Stimulated activated naive CD8-positive, alpha-beta T cell treated with anti-CD3 and anti-CD28 coated beads, Interleukin-15, amount 100 ng/mL, for 72 hours (primary cell): ENCODE measurements around the gene GNB1.

Source experiments
- ATAC-seq: fragments of 150-1000 bp; cut with Tn5 transposase; 2 replicates; pipeline ENCODE4 v1.10.0; 2021; ENCODE audit warnings: mild to moderate bottlenecking, moderate library complexity
- DNase-seq, 2 donors: peaks; one replicate each; pipeline ENCODE4 v3.0.0; 2021 to 2022
- H3K27ac Mint-ChIP-seq, 2 donors: one replicate each; pipeline ENCODE4 v1.8.0; 2022; ENCODE audit warnings: mild to moderate bottlenecking in 2 of 2, mixed read lengths in 2 of 2, moderate library complexity in 2 of 2
- H3K27me3 Mint-ChIP-seq: one replicate; pipeline ENCODE4 v1.8.0; 2022; ENCODE audit warnings: mixed read lengths
- H3K4me1 Mint-ChIP-seq: one replicate; pipeline ENCODE4 v1.8.0; 2022; ENCODE audit warnings: mild to moderate bottlenecking, mixed read lengths
- H3K4me3 Mint-ChIP-seq, 2 donors: one replicate each; pipeline ENCODE4 v1.8.0; 2022; ENCODE audit warnings: mild to moderate bottlenecking in 2 of 2, mixed read lengths in 2 of 2, moderate library complexity in 1 of 2
- H3K9me3 Mint-ChIP-seq, 2 donors: one replicate each; pipeline ENCODE4 v1.8.0; 2022; ENCODE audit warnings: mixed read lengths in 2 of 2

The GNB1 gene

DNA sequence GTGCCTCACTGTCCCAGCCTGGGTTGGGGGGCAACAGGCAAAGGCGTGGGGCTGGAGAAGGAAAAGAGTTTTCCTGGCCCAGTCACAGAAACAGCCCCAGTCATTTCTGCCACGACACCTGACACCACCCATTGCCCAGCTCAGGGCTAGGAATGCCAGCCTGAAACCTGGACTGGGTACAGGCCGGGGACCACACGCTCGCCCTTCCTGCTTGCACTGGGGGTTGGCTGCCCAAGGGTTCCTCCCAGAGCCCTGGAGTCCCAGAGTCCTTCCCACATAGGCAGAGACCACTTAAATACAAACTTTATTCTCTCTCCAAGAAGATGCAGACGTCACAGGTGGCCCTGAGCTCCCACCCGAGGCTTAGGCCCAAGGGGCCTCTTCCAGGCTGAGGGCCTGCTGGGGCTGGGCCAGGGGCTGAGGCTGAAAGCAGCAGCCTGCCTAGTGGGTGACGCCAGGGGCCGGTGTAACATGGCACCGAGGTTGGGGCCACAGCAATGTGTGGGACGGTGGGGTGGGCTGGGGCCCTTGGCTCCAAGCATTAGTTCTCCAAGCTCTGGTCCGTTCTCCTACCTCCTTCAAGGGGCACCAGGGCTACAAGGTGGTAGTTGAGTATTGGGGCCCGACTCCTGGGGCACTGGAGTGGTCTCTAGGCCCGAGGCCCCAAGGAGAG is 26.6 kb upstream of the GNB1 start:
- peak overlapping the region in 1 of 2 donors; percentile 66 for H3K4me3 Mint-ChIP-seq
- DNase-seq (no peak), ATAC-seq (no peak)
- peaks cover 18% of the 10 kb centered on the region for H3K4me1 Mint-ChIP-seq
- H3K27ac Mint-ChIP-seq = no peak overlapping the region
- no peaks in the 10 kb centered on the region for H3K9me3 Mint-ChIP-seq
- no peaks in the 10 kb centered on the region for H3K27me3 Mint-ChIP-seq

DNA sequence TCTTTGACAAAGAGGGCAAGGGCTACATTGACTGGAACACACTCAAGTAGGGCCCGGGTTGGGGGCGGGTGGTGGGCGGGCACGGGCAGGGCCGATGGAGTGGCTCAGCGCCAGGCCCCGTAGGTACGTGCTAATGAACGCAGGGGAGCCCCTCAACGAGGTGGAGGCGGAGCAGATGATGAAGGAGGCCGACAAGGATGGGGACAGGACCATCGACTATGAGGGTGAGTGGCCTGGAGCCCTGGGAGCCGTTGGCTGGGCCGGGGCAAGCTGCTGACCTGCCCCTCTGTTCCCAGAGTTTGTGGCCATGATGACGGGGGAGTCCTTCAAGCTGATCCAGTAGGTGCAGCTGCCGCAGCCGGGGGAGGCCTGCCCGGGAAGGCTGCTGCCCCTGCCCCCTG is 26.0 kb upstream of the GNB1 start:
- no peaks in the 10 kb centered on the region for H3K9me3 Mint-ChIP-seq
- peaks cover 18% of the 10 kb centered on the region for H3K4me1 Mint-ChIP-seq
- no peaks in the 10 kb centered on the region for H3K27me3 Mint-ChIP-seq
- no peak overlapping the region for H3K4me3 Mint-ChIP-seq
- no peak for DNase-seq
- ATAC-seq = no peak
- H3K27ac Mint-ChIP-seq = no peak overlapping the region

DNA sequence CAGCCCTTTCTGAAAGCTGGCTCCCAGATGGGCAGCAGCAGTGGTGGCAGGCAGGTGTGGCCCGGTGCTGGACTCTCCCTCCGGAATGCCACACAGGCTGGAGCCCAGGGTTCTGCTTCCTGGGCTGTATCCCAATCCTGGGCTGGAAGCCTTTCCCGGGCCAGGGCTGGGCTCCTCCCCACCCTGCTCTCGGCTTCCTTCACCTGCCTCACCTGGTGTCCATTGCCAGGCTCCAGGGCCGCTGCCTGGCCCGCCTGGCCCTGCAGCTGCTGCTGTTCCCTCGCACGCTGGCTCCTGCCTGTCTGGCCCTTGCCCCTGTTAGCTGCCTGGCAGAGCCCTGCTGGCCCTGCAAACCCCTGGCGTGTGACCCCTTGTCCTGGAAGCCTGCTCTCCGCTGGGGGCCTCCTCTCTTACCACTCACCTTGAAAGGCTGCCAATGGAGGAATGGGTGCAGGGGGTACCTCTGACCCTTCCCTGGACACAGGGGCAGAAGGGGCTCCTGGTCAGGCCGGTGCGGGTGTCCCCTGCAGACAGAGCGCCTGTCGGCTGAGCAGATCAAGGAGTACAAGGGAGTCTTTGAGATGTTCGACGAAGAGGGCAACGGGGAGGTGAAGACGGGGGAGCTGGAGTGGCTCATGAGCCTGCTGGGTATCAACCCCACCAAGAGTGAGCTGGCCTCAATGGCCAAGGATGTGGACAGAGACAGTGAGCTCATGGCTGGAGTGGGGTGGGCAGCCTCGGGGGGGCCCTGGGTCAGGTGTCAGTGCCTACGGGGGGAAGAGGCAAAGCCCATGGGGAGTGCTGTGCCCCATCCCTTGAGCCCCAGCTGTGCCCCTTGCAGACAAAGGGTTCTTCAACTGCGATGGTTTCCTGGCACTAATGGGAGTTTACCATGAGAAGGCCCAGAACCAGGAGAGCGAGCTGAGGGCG is 25.3 kb upstream of the GNB1 start:
- no peaks in the 10 kb centered on the region for H3K9me3 Mint-ChIP-seq
- H3K27ac Mint-ChIP-seq = peak overlapping the region in 1 of 2 donors; percentile 83
- no peak overlapping the region for H3K4me3 Mint-ChIP-seq
- no peaks in the 10 kb centered on the region for H3K27me3 Mint-ChIP-seq
- peaks cover 18% of the 10 kb centered on the region for H3K4me1 Mint-ChIP-seq
- DNase-seq (no peak), ATAC-seq (no peak)

GRCh38 chr1:1914971-1915692 is 24.2 kb upstream of the GNB1 start, which contains the start of gene CALML6:
CALML6 (plus strand) TSS chr1:1915260; CDS start chr1:1915281, 21 bp downstream.
- H3K9me3 Mint-ChIP-seq = no peaks in the 10 kb centered on the region
- H3K27ac Mint-ChIP-seq = no peak within 1 kb of the TSS
- H3K4me1 Mint-ChIP-seq = peaks cover 23% of the 10 kb centered on the region
- ATAC-seq = no peak
- no peak within 1 kb of the TSS for H3K4me3 Mint-ChIP-seq
- DNase-seq = no peak
- no peaks in the 10 kb centered on the region for H3K27me3 Mint-ChIP-seq

DNA sequence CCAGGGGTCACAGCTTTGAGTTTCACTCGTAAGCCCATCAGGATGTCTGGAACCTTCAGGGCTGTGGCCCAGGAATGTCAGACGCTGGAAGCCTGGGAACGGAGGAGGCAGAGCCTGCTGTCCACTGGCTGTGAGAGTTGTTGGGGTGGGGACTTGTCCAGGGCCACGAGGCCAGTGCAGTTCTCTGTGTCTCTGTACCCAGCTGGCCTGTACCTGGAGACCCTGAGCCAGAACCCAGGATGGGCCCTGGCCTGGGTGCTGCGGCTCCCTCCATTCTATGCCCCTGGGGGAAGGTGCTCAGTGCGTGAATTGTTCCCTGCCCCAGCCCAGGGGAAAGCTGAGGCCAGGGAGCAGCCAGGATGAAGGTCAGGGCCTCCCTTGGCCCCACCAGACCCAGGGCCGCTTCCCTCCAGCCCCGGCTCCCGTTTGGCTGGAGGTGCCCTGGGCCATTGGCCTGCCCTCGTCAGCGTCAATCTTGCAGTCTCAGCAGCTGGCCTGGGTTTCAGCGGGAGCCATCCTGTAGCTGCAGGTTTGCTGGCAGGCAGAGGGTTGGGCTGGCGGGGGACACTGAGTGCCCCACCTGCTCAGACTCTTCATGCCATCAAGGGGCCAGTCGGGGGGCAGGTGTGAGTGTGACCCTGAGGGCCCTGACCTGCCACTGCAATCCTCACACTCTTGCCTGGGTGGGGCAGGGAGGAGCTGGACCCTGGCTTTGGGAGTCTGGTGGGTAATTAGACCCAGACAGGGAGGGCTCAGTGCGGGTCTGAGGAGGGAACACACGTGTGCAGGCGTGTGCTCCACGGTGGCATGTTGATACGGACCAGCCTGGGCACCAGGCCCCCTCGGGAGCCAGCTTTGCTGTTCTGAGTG is 23.4 kb upstream of the GNB1 start:
- no peak overlapping the region for H3K4me3 Mint-ChIP-seq
- ATAC-seq = no peak
- H3K27me3 Mint-ChIP-seq = no peaks in the 10 kb centered on the region
- no peak overlapping the region for H3K27ac Mint-ChIP-seq
- no peaks in the 10 kb centered on the region for H3K9me3 Mint-ChIP-seq
- peaks cover 26% of the 10 kb centered on the region for H3K4me1 Mint-ChIP-seq
- no peak for DNase-seq

DNA sequence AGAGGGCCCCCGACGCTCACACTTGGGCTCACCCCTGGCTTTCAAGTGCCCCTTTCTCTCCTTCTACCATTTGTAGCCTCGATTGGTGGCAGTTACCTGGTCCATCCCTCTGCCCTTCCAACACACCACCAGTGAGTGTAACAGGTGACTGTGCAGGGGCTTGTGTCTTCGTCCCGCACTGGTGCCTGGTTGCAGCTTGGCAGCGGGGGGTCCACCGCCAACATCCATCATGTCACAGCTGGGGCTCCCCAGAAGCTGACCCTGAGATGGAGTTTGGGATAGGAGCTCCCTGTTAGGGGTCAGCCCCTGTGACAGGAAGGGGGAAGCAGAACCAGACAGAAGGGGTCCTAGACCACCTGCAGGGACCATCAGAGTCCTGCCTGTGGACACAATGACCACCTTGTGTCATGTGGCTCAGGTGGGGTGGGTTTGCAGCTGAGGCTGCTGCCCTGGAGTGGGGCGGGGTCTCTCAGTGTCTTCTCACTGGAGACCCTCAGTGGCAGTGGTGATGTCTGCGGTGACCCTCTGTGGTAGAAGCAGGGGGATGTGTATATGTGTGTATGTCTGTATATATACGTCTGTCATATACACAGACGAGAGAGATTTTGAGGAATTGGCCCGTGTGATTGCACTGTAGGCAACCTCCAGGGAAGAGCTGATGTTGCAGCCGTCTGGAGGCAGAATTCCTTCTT is 20.6 kb upstream of the GNB1 start:
- H3K27me3 Mint-ChIP-seq = no peaks in the 10 kb centered on the region
- no peak overlapping the region for H3K27ac Mint-ChIP-seq
- H3K4me3 Mint-ChIP-seq = no peak overlapping the region

GRCh38 chr1:1910651-1911331 is 19.9 kb upstream of the GNB1 start:
- Mint-ChIP-seq H3K27ac (no peak overlapping the region), H3K9me3 (no peaks in the 10 kb centered on the region), H3K27me3 (no peaks in the 10 kb centered on the region), H3K4me1 (peaks cover 36% of the 10 kb centered on the region), H3K4me3 (peak overlapping the region in 1 of 2 donors; percentile 91)
- DNase-seq = no peak
- no peak for ATAC-seq

More for the DNA sequence above, 20.6 kb upstream of the GNB1 start:
- Mint-ChIP-seq H3K9me3 (no peaks in the 10 kb centered on the region), H3K4me1 (peaks cover 30% of the 10 kb centered on the region)
- ATAC-seq (no peak), DNase-seq (no peak)

GRCh38 chr1:1910033-1910465 is 19.2 kb upstream of the GNB1 start:
- peak overlapping the region; percentile 81 to 88 for H3K27ac Mint-ChIP-seq
- ATAC-seq (no peak), DNase-seq (no peak)
- H3K4me3 Mint-ChIP-seq = peak overlapping the region; percentile 91 to 92
- peaks cover 36% of the 10 kb centered on the region for H3K4me1 Mint-ChIP-seq
- no peaks in the 10 kb centered on the region for H3K27me3 Mint-ChIP-seq
- no peaks in the 10 kb centered on the region for H3K9me3 Mint-ChIP-seq

GRCh38 chr1:1908506-1908791 is 17.6 kb upstream of the GNB1 start:
- Mint-ChIP-seq H3K4me3 (peak overlapping the region; percentile 71 to 79), H3K9me3 (no peaks in the 10 kb centered on the region), H3K27ac (peak overlapping the region in 1 of 2 donors; percentile 86), H3K4me1 (peaks cover 36% of the 10 kb centered on the region), H3K27me3 (no peaks in the 10 kb centered on the region)
- peak; percentile 43 for ATAC-seq
- DNase-seq = no peak

GRCh38 chr1:1907098-1907736 is 16.3 kb upstream of the GNB1 start:
- ATAC-seq (no peak), DNase-seq (no peak)
- Mint-ChIP-seq H3K4me3 (peak overlapping the region in 1 of 2 donors; percentile 79), H3K27me3 (no peaks in the 10 kb centered on the region), H3K27ac (peak overlapping the region in 1 of 2 donors; percentile 63), H3K4me1 (peaks cover 36% of the 10 kb centered on the region), H3K9me3 (no peaks in the 10 kb centered on the region)

DNA sequence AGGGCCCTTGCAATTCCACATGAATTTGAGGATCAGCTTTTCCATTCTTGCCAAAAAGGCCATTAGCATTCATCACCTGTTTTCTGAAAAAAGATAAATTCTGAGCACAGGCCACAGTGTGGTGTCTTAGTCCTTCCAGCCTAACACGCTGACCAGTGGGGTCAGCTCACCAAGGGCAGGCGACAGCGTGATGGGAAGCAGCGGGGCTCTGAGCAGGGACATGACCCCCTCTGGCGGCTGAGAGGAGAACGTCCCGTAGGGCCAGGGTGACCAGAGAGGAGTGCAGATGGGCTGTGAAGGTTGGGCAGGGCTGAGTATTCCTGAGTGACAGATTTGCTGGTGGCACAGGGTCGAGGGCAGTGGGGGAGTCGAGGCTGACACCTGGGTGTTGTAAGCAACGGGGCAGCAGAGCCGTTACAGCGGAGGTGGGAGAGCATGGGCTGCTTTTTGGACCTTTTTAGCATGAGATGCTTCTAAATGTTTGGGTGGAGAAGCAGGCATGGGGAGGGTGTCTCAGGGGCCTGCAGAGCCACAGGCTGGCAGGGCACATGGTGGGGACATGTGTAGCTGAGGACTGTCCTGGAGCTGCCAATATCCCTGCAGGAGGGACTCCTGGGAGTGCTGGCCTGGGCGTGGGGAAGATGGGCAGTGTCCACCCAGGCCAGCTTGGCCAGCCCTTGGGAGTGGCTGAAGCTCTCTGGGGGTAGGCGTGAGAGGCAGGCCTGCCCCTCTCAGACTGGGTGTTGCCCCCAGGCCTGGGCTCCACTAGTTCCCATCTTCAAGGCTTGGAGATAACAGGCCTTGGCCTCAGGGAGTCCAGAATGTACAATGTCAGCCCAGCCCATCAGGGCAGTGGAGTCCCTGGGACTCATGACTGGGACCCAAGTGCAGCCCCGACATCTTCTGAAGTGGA is 15.6 kb upstream of the GNB1 start:
- DNase-seq (peak; percentile 58 to 74), ATAC-seq (peak; percentile 46)
- peak overlapping the region in 1 of 2 donors; percentile 24 for H3K4me3 Mint-ChIP-seq
- H3K4me1 Mint-ChIP-seq = peaks cover 36% of the 10 kb centered on the region
- peak overlapping the region in 1 of 2 donors; percentile 57 for H3K27ac Mint-ChIP-seq
- no peaks in the 10 kb centered on the region for H3K9me3 Mint-ChIP-seq
- H3K27me3 Mint-ChIP-seq = no peaks in the 10 kb centered on the region

GRCh38 chr1:1903224-1903623 is 12.3 kb upstream of the GNB1 start:
- Mint-ChIP-seq H3K9me3 (no peaks in the 10 kb centered on the region), H3K4me1 (peaks cover 35% of the 10 kb centered on the region), H3K4me3 (no peak overlapping the region), H3K27me3 (no peaks in the 10 kb centered on the region), H3K27ac (no peak overlapping the region)
- no peak for ATAC-seq
- no peak for DNase-seq
